ENCODE results near the gene FOXF1.

DNA sequence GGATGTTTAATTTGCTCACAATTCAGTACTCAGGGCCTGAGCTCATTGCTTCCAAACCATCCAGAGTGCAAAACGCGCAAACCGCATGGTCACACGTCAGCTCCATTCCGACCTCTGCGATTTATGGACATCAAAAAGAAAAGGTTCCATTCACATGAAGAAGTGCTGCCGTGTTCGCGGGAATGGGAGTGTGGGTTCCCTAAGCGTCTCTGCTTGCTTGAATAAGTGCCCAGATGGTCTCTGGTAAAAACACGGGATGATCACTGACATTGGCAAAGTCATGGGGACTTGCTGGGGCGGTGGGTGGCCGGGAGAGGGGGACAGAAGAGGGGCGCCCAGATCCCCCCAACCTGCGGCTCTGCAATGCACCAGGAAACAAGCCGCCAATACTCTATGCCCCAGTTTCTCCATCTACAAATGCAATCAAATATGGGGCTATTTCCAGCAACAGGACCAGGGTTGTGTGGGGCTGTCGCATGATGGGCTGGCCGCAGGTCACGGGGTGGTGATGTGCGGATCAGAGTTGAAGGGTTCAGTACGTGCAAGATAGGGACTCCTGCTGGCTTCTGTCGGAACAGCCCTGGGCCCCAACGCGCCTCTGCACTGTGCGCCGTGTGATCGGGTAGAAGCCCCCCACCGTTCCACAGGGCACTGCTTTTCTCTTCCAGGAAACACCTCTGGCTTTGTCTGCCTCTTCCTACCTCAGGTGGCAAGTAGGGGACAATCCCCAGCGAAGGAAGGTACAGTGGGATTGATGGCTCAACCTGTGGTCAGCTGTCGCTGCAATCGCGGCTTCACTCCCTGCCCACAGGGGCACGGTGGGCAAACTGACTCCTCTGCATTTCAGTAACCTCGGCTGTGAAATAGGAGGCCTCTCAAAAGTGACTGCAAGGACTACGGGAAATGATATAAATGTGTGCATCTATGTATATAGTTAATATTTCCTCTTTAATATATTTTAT, 11.2 kb downstream of the FOXF1 start:
- TF ChIP-seq, protein P1, sequence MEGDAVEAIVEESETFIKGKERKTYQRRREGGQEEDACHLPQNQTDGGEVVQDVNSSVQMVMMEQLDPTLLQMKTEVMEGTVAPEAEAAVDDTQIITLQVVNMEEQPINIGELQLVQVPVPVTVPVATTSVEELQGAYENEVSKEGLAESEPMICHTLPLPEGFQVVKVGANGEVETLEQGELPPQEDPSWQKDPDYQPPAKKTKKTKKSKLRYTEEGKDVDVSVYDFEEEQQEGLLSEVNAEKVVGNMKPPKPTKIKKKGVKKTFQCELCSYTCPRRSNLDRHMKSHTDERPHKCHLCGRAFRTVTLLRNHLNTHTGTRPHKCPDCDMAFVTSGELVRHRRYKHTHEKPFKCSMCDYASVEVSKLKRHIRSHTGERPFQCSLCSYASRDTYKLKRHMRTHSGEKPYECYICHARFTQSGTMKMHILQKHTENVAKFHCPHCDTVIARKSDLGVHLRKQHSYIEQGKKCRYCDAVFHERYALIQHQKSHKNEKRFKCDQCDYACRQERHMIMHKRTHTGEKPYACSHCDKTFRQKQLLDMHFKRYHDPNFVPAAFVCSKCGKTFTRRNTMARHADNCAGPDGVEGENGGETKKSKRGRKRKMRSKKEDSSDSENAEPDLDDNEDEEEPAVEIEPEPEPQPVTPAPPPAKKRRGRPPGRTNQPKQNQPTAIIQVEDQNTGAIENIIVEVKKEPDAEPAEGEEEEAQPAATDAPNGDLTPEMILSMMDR (optimal IDR thresholded peaks at IDR 0.05 in 1 of 3, IDR thresholded peaks at IDR 0.05 in 1 of 3, conservative IDR thresholded peaks at IDR 0.05 in 1 of 3; ENCODE audit: extremely low read depth in 1 of 3, insufficient read depth in 2 of 3, low read length in 3 of 3): no peak
- no peak for TF ChIP-seq EZH2 (IDR thresholded peaks at IDR 0.05; ENCODE audit: low read length)

All from keratinocyte (primary cell).